NCI-H1105 treated with DMSO at 0.1 percent for 48 hours (cell line): ENCODE data around the gene RSPH9.

Experiments
- DNase-seq: peaks from one replicate; lab custom pipeline; 2025; lab: John Stamatoyannopoulos, UW

The RSPH9 gene

GRCh38 chr6:43644940-43645612 is at the start of gene RSPH9:
Gene RSPH9 (plus strand): TSS chr6:43645036. CDS start chr6:43645099, 63 bp downstream.
- DNase-seq = peak; percentile 73

GRCh38 chr6:43600595-43600994 is 44.2 kb upstream of the RSPH9 start:
- no peak for DNase-seq

- DNase-seq = no peak
Observed at GRCh38 chr6:43604174-43604573, 40.7 kb upstream of the RSPH9 start.

- no peak for DNase-seq
Observed at GRCh38 chr6:43606019-43606418, 38.8 kb upstream of the RSPH9 start.

GRCh38 chr6:43608310-43608763 is 36.5 kb upstream of the RSPH9 start:
- DNase-seq = peak; percentile 81

GRCh38 chr6:43608807-43609206 is 36.0 kb upstream of the RSPH9 start:
- DNase-seq = no peak

GRCh38 chr6:43609402-43609801 is 35.4 kb upstream of the RSPH9 start:
- no peak for DNase-seq

- DNase-seq = no peak
Observed at GRCh38 chr6:43610431-43610830, 34.4 kb upstream of the RSPH9 start.

- no peak for DNase-seq
Observed at GRCh38 chr6:43613721-43614395, 31.0 kb upstream of the RSPH9 start.

GRCh38 chr6:43614396-43614730 is 30.5 kb upstream of the RSPH9 start:
- no peak for DNase-seq

- no peak for DNase-seq
Observed at GRCh38 chr6:43616725-43617472, 27.9 kb upstream of the RSPH9 start.

GRCh38 chr6:43621078-43621835 is 23.6 kb upstream of the RSPH9 start:
- peak; percentile 4 for DNase-seq

GRCh38 chr6:43621836-43622180 is 23.0 kb upstream of the RSPH9 start:
- DNase-seq = no peak

- no peak for DNase-seq
Observed at GRCh38 chr6:43622541-43622940, 22.3 kb upstream of the RSPH9 start.

GRCh38 chr6:43623880-43624785 is 20.7 kb upstream of the RSPH9 start:
- DNase-seq = no peak

- no peak for DNase-seq
Observed at GRCh38 chr6:43624786-43625288, 20.0 kb upstream of the RSPH9 start.

GRCh38 chr6:43625393-43625992 is 19.3 kb upstream of the RSPH9 start:
- no peak for DNase-seq

- peak; percentile 12 for DNase-seq
Observed at GRCh38 chr6:43627008-43627825, 17.6 kb upstream of the RSPH9 start.

GRCh38 chr6:43628393-43629103 is 16.3 kb upstream of the RSPH9 start:
- DNase-seq = peak; percentile 45
